Neural crest cell (in vitro differentiated cells): ENCODE data around the gene ASAP3. TPM values are rescaled to one million over a fixed set of nuclear protein-coding genes. Genes with fewer than 3 reads are reported as not detected.
A peak's percentile ranks its signal among the peaks of the same experiment; 100 is the strongest.

Experiments
- DNase-seq: peaks from one replicate; pipeline ENCODE4 v3.0.0; 2021; ENCODE audit warnings: low read depth, mixed read lengths, low spot score
- H3K27ac Mint-ChIP-seq: one replicate; pipeline ENCODE4 v1.8.0; 2021; ENCODE audit warnings: mild to moderate bottlenecking, mixed read lengths; ENCODE audit not compliant: unreplicated experiment
- H3K27me3 Mint-ChIP-seq: 2 replicates; pipeline ENCODE4 v1.8.0; 2021; ENCODE audit warnings: low read depth, mild to moderate bottlenecking, mixed read lengths
- H3K36me3 Mint-ChIP-seq: 2 replicates; pipeline ENCODE4 v1.8.0; 2021; ENCODE audit warnings: low read depth, mild to moderate bottlenecking, mixed read lengths
- H3K4me1 Mint-ChIP-seq: 2 replicates; pipeline ENCODE4 v1.8.0; 2021; ENCODE audit warnings: mixed read lengths
- H3K4me3 Mint-ChIP-seq: one replicate; pipeline ENCODE4 v1.8.0; 2021; ENCODE audit warnings: mild to moderate bottlenecking, mixed read lengths
- H3K9me3 Mint-ChIP-seq: 2 replicates; pipeline ENCODE4 v1.8.0; 2021; ENCODE audit warnings: mixed read lengths
- total RNA-seq: library from RNA; stranded (reverse); gene quantifications from 2 replicates; pipeline ENCODE4 v1.2.1, GENCODE V29; 2021
- TF ChIP-seq, protein P1 (sequence below): fragments of 200-600 bp; sonication (generic); conservative IDR thresholded peaks from 2 replicates; pipeline ENCODE4 v1.5.0; 2021; ENCODE audit warnings: antibody characterized with exemption, mild to moderate bottlenecking

ASAP3 gene
- total RNA-seq, 1 donor from 2014 or later: 45.8 TPM

DNA sequence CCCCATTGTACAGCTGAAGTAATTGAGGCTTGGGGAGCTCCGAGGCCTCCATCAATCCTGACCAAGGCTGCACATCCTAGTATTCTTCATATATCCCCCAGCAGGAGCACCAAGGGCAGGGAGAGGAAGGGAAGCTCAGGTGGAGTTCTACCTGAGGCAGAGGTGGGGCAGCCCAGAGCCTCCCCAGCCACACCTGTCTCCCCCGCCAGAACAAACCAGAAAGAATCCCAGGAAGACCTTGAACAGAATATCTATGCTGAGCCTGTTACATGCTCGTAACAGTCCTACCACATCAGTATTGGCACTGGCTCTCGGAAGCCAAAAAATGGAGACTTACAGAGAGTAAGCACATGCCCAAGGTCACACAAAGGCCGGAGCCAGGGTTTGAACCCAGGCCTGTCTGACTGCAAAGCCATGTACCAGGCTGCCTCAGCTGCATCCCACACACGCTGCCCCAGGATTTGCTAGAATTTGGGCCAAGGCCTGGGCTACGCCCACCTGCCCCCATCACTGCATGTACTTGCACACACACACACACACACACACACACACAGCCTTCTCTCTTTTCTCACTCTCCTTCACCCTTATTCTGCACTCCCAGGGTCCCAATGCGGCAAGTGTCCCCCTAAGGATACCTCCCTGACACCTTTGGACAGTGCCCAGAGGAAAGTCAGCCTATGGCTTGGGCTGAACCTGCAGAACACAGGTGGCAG is 42.5 kb upstream of the ASAP3 start:
- Mint-ChIP-seq H3K27me3 (no peaks in the 10 kb centered on the region), H3K9me3 (no peaks in the 10 kb centered on the region), H3K27ac (peak overlapping the region; percentile 0), H3K36me3 (peaks cover 7% of the 10 kb centered on the region), H3K4me3 (peak overlapping the region; percentile 31), H3K4me1 (peaks cover 42% of the 10 kb centered on the region)
- DNase-seq: no peak
- TF ChIP-seq, protein P1, sequence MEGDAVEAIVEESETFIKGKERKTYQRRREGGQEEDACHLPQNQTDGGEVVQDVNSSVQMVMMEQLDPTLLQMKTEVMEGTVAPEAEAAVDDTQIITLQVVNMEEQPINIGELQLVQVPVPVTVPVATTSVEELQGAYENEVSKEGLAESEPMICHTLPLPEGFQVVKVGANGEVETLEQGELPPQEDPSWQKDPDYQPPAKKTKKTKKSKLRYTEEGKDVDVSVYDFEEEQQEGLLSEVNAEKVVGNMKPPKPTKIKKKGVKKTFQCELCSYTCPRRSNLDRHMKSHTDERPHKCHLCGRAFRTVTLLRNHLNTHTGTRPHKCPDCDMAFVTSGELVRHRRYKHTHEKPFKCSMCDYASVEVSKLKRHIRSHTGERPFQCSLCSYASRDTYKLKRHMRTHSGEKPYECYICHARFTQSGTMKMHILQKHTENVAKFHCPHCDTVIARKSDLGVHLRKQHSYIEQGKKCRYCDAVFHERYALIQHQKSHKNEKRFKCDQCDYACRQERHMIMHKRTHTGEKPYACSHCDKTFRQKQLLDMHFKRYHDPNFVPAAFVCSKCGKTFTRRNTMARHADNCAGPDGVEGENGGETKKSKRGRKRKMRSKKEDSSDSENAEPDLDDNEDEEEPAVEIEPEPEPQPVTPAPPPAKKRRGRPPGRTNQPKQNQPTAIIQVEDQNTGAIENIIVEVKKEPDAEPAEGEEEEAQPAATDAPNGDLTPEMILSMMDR: no peak

DNA sequence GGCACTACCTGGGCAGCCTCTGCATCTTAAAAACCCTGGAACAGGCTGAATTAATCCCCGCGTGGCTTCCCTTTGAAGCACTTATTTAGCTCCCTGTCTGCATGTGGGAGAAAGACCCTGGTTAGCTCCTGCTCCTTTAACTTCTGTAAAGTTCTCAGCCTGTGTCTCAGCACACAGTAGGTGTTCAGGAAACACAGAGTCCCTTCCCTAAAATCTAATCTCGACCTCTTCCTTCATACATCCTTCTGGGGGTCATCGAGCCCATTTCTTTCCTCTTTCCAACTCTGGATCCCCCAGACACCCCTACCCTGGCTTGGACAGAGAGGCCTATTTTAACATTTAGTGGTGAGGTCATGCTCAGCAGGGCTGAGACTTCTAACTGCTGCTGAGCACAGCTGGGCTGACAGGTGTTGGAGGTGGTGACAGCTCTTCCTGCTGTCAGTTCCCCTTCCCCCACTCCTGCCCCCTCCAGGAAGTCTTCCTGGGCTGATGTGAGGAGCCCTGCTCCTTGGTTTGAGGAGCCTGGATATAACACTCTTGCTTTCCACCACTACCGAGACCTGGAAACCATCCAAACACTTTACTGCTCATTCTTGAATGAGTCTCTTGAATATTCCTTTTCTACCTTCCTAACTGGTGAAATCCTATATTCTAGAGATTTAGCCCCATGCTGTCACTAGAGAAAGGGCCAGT is 41.7 kb upstream of the ASAP3 start:
- H3K27ac Mint-ChIP-seq: peak overlapping the region; percentile 8
- peaks cover 8% of the 10 kb centered on the region for H3K36me3 Mint-ChIP-seq
- DNase-seq: no peak
- H3K4me3 Mint-ChIP-seq: peak overlapping the region; percentile 31
- TF ChIP-seq, protein P1: no peak
- no peaks in the 10 kb centered on the region for H3K9me3 Mint-ChIP-seq
- H3K4me1 Mint-ChIP-seq: peaks cover 37% of the 10 kb centered on the region
- H3K27me3 Mint-ChIP-seq: no peaks in the 10 kb centered on the region

DNA sequence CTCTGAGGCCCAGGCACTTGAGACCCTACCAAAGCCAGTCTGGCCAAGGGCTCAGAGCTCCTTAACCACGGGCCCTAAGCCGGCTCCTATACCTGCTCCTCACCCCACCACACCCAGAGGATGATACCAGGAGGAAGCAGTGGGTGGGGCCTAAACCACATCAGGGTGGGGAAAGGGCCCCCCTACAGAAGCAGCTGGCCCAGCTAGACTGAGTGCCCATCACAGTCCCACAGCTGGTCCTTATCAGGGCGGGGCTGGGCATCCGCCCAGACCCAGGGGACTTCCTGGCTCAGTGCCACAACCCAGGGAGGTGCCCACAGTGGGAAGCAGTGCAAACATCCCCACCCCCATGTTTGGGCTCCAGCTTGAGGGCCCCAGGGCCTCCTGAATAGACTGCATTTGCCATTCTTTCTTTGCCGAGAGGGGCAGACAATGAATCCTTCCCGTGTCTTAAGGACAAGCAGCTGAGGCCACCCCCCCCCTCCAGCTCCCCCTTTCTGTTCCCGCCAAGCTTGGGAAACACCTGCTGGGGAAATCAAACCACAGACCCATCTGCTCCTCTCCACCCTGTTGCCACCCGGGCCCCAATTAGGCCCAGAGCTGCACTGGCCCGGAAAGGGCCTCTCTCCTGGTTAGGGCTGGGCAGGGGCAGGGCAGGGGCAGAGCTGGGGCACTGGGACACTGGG is 40.9 kb upstream of the ASAP3 start:
- Mint-ChIP-seq H3K4me1 (peaks cover 32% of the 10 kb centered on the region), H3K9me3 (no peaks in the 10 kb centered on the region), H3K27ac (no peak overlapping the region), H3K4me3 (no peak overlapping the region), H3K36me3 (peaks cover 8% of the 10 kb centered on the region), H3K27me3 (no peaks in the 10 kb centered on the region)
- DNase-seq: no peak
- TF ChIP-seq, protein P1: no peak

DNA sequence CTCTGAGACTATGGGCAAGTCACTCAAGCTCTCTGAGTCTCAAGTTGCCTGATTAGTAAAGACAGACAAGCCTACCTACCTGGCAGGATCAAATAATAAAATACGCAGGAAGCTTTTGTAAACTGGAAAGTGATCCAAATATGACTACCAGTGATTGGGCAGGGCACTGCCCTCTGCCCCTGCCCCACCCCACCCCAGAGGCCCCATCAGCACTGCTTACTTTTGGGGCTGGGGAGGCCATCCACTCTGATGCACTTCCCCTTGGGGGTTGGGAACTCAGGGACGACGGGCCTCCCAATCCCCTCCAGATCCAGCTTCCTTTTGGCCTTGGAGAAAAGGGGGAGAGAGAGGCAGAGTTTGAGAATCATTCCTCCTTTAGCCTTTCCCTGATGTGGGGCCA is 40.2 kb upstream of the ASAP3 start:
- Mint-ChIP-seq H3K9me3 (no peaks in the 10 kb centered on the region), H3K4me3 (no peak overlapping the region), H3K36me3 (peaks cover 8% of the 10 kb centered on the region), H3K27me3 (no peaks in the 10 kb centered on the region), H3K27ac (no peak overlapping the region), H3K4me1 (peaks cover 25% of the 10 kb centered on the region)
- DNase-seq: no peak
- TF ChIP-seq, protein P1: no peak

DNA sequence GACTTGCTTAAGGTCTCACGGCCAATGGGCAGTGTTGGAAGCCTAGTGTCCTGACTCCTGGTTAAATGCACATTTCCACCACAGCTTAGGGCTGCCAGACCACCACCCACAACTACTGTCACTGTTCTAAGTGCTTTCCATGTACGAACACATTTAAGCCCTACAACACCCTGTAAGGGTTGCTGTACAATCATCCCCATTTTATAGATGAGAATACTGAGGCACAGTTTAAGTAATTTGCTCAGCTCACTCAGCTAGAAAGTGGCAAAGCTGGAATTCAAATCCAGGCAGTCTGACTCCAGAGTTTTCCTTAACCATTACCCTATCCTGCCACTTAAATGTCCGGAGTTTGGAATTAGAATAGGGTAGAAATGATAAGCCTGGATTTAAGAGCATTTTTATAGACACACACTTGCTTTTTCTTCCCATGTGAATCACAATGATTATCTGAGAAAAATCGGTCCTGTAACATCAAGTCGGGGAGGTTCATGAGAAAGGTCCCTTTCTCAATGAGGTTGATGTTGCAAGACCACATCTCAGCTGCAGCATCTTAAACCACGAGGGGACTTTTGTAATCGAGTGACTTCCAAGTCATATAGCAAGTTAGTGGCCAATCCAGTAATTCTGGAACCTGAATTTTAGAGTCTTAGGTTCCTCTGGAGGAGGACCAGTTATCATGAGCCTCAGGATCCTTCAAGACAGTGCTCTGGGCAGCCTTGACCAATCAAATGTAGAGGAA is 38.4 kb upstream of the ASAP3 start:
- no peak for DNase-seq
- TF ChIP-seq, protein P1: no peak
- no peak overlapping the region for H3K27ac Mint-ChIP-seq
- H3K9me3 Mint-ChIP-seq: no peaks in the 10 kb centered on the region
- H3K27me3 Mint-ChIP-seq: no peaks in the 10 kb centered on the region
- no peak overlapping the region for H3K4me3 Mint-ChIP-seq
- H3K4me1 Mint-ChIP-seq: peaks cover 16% of the 10 kb centered on the region
- H3K36me3 Mint-ChIP-seq: peaks cover 8% of the 10 kb centered on the region
